Measurements from ENCODE around the gene TACR1. TPM values are rescaled to one million over a fixed set of nuclear protein-coding genes. Genes with fewer than 3 reads are reported as not detected.

Gene TACR1
- total and polyA plus RNA-seq, 2 of the 13 experiments (the other 11 are each of a cell fraction or from before 2014, with no cell fraction given): not detected

DNA sequence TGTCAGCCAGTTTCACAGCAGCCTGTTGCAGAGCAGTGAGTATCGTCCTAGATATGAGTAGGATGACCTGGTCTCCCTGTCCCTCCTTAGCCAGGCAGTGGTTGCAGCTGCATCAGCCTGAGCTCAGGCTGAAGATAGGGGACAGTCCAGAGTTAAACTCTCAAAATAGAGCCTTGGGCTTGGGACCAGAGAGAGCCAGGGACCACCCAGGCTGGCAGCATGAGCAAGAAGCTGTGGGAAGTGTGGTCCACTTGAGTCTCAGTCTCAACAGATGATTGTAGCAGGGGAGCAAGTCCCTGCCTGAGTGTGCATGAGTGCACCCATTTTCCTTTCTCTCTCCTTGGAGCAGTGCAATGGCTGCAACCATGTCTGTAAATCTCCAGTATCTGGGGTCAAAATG, 38.0 kb upstream of the TACR1 start:
- ChIA-PET CTCF (ENCODE audit: low intra/inter-chr PET ratio, low total read pairs) (no interaction called here), POLR2A (no interaction called here)
- no peaks in the 10 kb centered on the region for H3K36me3 ChIP-seq (replicated peaks in 1 of 2; ENCODE audit: control insufficient read depth in 1 of 2, insufficient read depth in 2 of 2, low read length in 2 of 2)
- 60% methylated on average over 1 of the region's 1 CpG for WGBS (ENCODE audit: low lambda C conversion rate)
- DNase-seq (ENCODE audit: low spot score) (no peak), ATAC-seq (no peak), FAIRE-seq (no peak)
- no peaks in the 10 kb centered on the region for H3K4me1 ChIP-seq (ENCODE audit: insufficient read depth, low read length)
- no peaks in the 10 kb centered on the region for H3K79me2 ChIP-seq (ENCODE audit: insufficient read depth, low read length)
- no peak overlapping the region for H3K4me2 ChIP-seq (ENCODE audit: low read depth, low read length)
- intact Hi-C loops (cut with micrococcal nuclease; ENCODE audit: unreplicated experiment): no loop called here
- BruUV-seq (replicated peaks): no TSS peak
- peaks cover 11% of the 10 kb centered on the region for H3K9me3 ChIP-seq (ENCODE audit: low read length)
- no peaks in the 10 kb centered on the region for H4K20me1 ChIP-seq (ENCODE audit: insufficient read depth, low read length)
- TF ChIP-seq MED13 (CRISPR knock-in tag; IDR thresholded peaks at IDR 0.05) (no peak), ZNF557 (CRISPR knock-in tag; IDR thresholded peaks at IDR 0.05) (no peak), TEAD3 (CRISPR knock-in tag; optimal IDR thresholded peaks at IDR 0.05; ENCODE audit: borderline replicate concordance) (no peak), NFE2L2 (IDR thresholded peaks at IDR 0.05; ENCODE audit: low read length) (no peak), SIX1 (CRISPR knock-in tag; IDR thresholded peaks at IDR 0.05; ENCODE audit: borderline replicate concordance) (no peak), MZF1 (CRISPR knock-in tag; IDR thresholded peaks at IDR 0.05; ENCODE audit: borderline replicate concordance) (no peak), RBM39 (IDR thresholded peaks at IDR 0.05; ENCODE audit: low read depth, low read length, poor library complexity, severe bottlenecking) (no peak), ZSCAN9 (CRISPR knock-in tag; IDR thresholded peaks at IDR 0.05; ENCODE audit: borderline replicate concordance) (no peak), HES4 (CRISPR knock-in tag; IDR thresholded peaks at IDR 0.05; ENCODE audit: borderline replicate concordance) (no peak), DMAP1 (CRISPR knock-in tag; IDR thresholded peaks at IDR 0.05) (no peak)
- TF ChIP-seq, protein P1, sequence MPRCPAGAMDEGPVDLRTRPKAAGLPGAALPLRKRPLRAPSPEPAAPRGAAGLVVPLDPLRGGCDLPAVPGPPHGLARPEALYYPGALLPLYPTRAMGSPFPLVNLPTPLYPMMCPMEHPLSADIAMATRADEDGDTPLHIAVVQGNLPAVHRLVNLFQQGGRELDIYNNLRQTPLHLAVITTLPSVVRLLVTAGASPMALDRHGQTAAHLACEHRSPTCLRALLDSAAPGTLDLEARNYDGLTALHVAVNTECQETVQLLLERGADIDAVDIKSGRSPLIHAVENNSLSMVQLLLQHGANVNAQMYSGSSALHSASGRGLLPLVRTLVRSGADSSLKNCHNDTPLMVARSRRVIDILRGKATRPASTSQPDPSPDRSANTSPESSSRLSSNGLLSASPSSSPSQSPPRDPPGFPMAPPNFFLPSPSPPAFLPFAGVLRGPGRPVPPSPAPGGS (CRISPR knock-in tag; IDR thresholded peaks at IDR 0.05): no peak
- in situ Hi-C loops (cut with HindIII; ENCODE audit: extremely low pct_ligation_motif_present, low pct_unique_long_range_greater_than_20kb): loop anchor here (10.0 kb wide), 1 partner anchor 182 kb away; no protein-coding TSS in a partner anchor
- H3K27ac ChIP-seq (ENCODE audit: extremely low read length, insufficient read depth, low read length): no peak overlapping the region
- H3K4me3 ChIP-seq (replicated peaks in 1 of 3; ENCODE audit: insufficient read depth in 1 of 3, low read depth in 2 of 3, low read length in 3 of 3): no peak overlapping the region
- H3K27me3 ChIP-seq (ENCODE audit: control insufficient read depth in 1 of 2, insufficient read depth in 2 of 2, low read length in 2 of 2): no peaks in the 10 kb centered on the region; a peak in 1 of 5 replicates
- H2AFZ ChIP-seq (ENCODE audit: low read length): no peak overlapping the region
- H3K9ac ChIP-seq (ENCODE audit: insufficient read depth, low read depth, low read length): no peak overlapping the region
